NOMO-1 (cell line): Measurements from ENCODE around the gene NCAM1.
"Not testable (repeated sequence)": the region's sequence is repeated elsewhere in the genome, so short reads cannot be mapped to it uniquely, and the experiment has no call there.

Experiments
- DNase-seq, 2 experiments: peaks; one replicate each; lab custom pipeline; 2025; ENCODE audit not compliant: unreplicated experiment in 2 of 2; lab: John Stamatoyannopoulos, UW

The NCAM1 gene

DNA sequence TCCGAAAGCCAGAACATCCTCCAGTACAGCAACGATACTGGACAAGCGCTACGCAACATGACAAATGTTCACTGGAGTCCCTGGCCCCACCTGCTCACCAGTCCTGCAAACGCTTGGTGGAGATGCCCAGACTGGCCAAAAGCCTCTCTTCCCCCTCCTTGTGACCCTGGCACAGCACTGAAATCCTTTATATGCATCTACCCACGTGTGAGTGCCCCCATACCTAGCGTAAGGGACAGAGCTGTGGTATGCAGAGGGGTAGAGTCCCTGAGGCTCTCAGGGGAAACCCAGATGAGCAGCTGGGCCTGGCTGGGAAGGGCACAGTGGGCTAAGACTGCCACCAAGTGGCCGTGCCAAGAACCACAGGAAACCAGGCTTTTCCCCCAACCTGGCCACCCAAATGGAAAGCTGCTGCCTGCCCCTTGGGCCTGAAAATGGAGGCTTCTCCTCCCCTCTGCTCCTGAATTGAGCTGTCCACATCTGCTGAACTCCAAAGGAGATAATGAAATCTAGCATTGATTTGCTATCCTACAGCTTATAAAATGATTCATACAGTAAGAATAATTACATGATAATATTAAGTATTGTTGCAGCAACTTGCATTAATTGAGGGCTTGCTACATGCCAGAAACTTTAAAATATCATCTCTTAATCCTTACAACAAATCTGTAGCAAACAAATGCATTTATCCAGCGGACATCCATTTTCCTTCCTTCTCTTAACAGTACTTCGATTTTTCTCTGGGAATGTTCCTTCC lies 328.4 kb downstream of the NCAM1 start:
- DNase-seq: peak; percentile 23 to 61

DNA sequence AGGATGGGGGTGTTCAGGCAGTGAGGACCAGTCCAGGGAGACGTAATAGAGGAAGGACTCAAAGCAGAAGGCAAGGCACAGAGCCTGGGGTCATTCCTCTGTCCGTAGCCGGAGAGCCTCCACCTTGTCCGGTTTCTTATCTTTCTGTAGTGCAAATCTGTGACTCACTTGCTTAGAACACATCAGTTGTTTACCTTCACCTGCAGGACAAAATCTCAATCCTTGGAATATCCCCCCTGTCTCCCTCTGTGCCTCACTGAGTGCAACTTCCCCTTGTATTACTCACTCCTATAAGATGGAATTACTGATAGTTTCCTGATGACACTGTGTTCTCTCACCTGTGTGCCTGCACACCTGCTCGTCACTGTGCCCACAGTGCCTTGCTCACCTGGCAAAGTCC lies 332.7 kb downstream of the NCAM1 start:
- DNase-seq: no peak

DNA sequence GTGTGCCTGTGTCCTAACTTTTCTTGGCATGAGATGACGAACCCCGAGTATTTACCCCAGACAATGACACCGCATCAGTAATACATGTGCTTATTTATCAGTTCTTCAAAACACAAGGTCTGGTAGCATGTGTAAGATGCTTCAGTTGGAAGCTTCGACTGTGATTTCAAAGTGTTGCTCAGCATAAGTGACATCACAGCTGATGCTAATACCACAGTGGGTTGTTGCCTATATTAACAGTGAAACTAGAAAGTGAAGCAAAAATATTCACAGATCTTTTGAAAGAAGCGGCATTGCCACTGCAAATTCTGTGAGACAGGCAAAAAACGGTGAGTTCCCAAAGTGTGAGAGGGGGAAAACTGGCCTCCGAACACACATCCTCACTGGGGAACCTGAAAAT lies 334.8 kb downstream of the NCAM1 start:
- no peak for DNase-seq

DNA sequence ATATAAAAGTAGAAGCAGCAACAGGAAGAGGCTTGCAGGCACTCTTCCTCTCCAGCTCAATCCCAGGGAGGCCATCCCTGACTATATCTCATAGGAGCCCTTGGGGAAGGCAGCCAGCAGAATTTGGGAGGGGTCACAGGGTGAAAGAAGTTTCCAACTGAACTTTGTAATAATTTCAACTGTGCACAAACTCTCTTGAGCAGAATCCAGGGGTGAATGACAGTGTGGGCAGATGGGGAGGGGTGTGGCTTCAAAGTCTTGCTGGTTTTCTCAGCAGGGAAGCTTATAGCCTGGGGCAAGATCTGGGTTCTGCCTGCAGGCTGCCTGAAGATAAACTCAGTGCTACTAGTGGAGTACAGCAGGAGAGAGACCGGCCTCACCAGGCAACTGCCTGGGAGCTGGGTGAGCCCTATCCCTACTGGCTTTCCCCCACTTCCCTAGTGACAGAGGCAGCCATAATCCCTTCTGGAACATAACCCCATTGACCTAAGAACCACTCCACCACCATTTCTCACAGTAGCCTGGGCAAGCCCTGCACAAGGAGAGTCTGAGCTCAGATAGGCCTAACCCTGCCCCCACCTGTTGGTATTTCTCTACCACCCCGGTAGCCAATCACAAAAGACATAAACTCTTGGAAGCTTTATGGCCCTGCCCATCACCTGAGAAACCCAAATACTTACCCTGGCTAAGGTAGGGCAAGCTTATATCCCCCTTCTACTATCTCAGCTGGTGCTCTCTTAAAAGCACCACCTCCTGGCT lies 335.4 kb downstream of the NCAM1 start:
- no peak for DNase-seq

GRCh38 chr11:113298496-113298895 lies 337.3 kb downstream of the NCAM1 start:
- not testable (repeated sequence) for DNase-seq

DNA sequence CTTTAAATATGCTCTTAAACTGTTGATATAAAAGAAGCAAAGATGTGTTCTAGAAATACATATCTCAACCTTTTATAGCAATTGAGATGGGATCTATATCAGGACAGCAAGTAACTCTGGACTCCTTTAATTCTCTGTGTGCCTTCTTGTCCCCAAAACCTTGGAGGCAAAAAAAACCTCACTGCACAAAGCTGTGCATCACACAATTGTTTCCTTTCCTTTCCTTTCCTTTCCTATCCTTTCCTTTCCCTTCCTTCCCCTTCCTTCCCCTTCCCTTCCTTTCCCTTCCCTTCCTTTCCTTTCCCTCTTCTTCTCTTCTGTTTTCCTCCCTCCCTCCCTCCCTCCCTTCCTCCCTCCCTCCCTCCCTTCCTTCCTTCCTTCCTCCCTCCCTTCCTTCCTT lies 343.7 kb downstream of the NCAM1 start:
- no peak for DNase-seq

DNA sequence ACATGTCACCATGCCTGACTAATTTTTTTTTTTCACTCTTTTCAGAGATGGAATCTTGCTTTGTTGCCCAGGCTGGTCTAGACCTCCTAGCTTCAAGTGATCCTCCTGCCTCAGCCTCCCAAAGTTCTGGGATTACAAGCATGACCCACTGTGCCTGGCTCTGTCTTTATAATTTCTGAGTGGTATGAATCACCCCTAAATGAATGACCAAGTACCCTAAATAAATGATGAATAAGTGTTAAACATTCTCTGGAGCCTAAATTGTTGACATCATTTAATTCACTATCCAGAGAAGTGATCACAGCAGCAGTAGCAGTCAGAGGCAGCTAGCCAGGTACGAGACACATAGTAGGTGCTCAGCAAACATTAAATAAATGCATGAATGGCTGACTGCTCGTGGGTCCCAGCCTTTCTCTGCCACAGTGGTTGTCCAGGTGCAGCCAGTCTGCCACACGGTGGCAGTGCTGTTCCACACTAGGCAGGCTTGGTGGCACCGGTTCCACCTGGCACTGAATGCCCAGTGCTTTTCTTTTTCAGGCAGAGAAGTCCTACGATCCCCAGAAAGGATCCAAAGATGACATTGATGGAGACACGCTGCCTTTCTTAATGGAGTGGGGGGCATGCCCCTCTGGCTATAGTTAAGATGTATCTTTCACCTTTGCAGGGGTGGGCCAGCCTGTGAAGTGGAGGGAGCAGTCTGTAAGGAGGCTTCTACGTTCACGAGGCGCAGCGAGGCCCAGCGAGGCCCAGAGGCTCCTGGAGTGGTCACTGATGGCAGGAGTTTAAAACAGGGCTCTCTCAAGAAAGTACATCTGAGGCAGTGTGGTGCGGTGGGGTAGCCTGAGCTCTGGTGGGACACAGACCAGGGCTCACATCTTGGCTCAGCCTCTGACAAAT lies 344.5 kb downstream of the NCAM1 start:
- DNase-seq: peak in 1 of 2 experiments; percentile 27

- no peak for DNase-seq
Measured at GRCh38 chr11:113308601-113309000, 347.4 kb downstream of the NCAM1 start.

GRCh38 chr11:113311536-113311935 lies 350.3 kb downstream of the NCAM1 start:
- DNase-seq: no peak

- DNase-seq: no peak
Measured at GRCh38 chr11:113313601-113314000, 352.4 kb downstream of the NCAM1 start.

GRCh38 chr11:113314065-113314388 lies 352.8 kb downstream of the NCAM1 start:
- no peak for DNase-seq

DNA sequence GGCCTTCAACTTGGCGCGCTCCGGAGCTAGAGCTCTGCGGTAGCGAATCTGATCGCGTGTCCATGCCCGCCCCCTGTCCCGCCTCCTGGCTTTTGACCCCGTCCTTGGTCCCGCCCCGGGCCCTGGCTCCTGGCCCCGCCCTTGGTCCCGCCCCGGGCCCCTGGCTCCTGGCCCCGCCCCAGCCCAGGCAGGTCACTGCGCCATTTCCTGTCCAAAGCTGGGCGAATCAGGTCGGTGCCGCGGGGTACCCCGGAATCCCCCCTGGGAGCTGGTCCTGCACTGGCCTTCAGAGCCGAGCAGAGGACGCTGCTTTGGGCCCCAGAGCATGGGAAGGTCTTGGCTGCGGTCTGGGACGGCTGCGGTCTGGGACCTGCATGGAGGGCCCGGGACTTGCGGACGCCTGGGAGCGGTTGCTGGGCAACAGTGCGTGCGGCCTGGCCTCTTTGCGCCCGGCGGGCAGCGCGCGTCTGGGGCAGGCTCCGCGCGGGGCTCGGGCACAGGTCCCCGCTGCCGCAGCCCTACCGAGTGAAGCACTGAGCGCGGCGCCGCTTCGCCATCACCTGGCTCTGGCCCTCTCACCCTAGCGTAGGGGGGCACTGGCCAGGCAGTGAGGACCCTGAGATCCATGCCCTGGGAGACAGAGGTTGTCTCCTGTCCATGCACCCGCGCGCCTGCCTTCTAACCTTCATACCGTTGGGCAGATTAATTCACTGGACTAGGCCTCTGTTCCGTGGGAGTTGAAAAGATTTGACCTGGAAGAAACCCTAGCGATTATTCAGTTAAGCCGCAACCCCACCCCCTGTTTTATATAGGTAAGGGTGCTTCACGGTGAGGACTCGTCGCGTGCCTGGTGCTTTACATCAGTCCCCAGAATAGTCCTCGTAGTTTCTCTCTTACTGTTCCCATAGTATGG lies 353.4 kb downstream of the NCAM1 start, which contains the start of gene TTC12:
Gene TTC12, plus strand, starts transcription at position 195 of the 913 bp plus-strand sequence. CDS start 1,675 bp downstream, outside the sequence.
- DNase-seq: peak; percentile 85 to 95

DNA sequence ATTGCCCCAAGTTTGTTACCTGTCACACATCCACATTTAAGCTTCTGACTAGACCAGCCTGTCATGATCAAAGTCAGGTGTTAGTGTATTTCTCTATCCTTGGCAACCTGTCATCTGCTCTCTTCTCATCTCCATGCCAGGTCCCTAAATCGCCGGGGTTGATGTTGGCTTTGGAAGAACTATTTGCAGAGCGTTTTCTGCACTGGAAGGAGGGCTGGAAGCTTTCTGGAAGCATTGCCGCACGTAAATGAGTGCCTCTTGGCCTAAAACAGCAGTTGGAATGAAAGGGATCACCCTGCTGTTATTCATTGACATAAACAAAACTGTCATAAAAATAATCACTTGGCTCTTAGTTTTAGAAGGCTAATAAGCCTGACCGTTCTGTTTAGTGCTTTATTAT lies 354.6 kb downstream of the NCAM1 start:
- DNase-seq: no peak

DNA sequence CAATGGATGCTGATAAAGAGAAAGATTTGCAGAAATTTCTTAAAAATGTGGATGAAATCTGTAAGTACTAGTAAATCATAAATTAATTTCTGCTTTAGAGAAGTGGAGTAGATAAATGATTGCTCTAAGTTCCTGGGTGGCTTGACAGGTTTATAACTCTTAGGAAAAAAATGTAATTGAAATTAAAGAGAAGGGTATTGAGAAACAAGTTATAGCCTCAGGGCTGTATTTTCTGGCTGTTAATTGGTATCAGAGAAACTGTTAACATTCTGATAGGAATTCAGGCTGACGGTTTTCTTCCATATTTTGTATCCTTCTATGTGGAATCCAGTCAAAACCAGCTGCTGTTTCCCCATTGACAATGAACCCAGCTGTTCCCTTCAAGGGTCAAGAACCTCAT lies 355.0 kb downstream of the NCAM1 start:
- no peak for DNase-seq

- no peak for DNase-seq
Measured at GRCh38 chr11:113317339-113317738, 356.1 kb downstream of the NCAM1 start.

DNA sequence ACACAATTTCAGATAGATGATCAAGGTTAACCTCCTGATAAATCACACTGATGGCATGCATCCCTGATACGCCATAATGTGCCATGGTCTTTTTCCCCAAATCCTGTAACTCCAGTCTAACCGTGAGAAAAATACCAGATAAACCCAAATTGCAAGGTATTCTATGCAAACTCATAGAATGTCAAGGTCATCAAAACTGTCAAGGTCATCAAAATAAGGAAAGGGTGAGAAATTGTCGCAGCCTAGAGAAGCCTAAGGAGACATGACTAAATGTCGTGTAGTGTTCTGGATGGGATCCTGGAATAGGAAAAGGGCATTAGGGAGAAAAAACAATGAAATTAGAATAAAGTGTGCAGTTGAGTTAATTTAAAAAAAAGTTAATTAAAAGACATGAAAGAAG lies 357.9 kb downstream of the NCAM1 start:
- no peak for DNase-seq

GRCh38 chr11:113322158-113322557 lies 360.9 kb downstream of the NCAM1 start:
- DNase-seq: no peak

GRCh38 chr11:113324250-113324649 lies 363.0 kb downstream of the NCAM1 start:
- DNase-seq: no peak
